ENCODE measurements around the gene MRPL45.

MRPL45 gene

DNA sequence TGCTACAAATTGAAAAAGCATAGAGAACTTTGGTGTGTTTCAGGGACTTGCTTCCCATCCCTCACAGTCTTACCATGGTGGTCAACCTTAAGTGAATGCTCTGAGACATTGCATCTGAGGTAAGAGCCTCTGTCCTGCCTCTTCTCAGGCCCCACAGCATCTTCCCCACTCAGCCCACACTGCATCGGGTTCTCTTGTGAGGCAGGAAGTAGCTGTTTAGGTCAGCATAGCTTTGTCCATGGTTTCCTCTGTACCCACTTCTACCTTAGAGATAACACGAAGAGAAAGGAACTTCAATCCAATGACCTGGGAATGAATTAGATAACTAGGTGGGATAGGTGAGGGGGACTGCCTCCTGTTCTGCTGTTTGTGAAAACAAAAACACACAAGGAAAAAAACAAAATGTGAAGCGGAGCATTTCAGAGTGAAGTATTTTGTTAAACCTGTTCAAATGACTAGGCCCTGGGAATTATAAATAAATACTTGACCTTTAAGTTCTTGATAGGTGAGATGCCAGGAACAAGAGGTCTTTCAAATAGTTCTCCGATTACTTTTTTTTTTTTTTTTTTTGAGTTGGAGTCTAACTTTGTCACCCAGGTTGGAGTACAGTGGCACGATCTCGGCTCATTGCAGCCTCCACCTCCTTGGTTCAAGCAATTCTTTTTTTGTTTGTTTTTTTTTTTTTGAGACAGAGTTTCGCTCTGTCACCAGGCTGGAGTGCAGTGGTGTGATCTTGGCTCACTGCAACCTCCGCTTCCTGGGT lies 72.3 kb downstream of the MRPL45 start:
- DNase-seq (ENCODE audit: extremely low spot score): no peak
- TF ChIP-seq, protein P1, sequence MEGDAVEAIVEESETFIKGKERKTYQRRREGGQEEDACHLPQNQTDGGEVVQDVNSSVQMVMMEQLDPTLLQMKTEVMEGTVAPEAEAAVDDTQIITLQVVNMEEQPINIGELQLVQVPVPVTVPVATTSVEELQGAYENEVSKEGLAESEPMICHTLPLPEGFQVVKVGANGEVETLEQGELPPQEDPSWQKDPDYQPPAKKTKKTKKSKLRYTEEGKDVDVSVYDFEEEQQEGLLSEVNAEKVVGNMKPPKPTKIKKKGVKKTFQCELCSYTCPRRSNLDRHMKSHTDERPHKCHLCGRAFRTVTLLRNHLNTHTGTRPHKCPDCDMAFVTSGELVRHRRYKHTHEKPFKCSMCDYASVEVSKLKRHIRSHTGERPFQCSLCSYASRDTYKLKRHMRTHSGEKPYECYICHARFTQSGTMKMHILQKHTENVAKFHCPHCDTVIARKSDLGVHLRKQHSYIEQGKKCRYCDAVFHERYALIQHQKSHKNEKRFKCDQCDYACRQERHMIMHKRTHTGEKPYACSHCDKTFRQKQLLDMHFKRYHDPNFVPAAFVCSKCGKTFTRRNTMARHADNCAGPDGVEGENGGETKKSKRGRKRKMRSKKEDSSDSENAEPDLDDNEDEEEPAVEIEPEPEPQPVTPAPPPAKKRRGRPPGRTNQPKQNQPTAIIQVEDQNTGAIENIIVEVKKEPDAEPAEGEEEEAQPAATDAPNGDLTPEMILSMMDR (IDR thresholded peaks at IDR 0.05; ENCODE audit: control extremely low read depth, extremely low read depth, low read depth, missing control alignments): no peak
- CTCF ChIA-PET: interaction anchor here (3.3 to 6.7 kb wide), 2 partner anchors 20 kb away, joined by 12 to 42 read pairs; partner anchors contain the start of gene SOCS7
- POLR2A ChIA-PET: no interaction called here
